ENCODE measurements around the gene OR13J1.

DNA sequence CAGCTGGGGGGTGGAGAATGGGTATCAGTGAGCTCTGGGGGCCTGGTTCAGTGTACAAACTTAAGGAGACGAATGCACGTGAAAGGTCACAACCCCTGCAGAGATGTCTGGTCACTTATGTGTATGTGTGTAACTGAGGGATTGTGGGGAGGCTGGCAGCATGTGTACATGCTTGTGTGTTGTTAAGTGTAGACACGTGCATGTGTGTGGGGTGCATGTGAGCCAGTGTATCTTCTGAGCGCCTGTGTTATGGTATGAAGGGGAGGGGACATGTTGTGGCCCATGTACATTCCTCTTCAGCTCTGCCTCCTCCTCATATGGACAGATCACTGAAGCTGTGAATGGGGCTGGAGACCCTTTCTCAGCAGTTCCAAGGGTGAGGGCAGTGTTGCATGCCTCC lies 39.2 kb downstream of the OR13J1 start:
- TF ChIP-seq, protein P1, sequence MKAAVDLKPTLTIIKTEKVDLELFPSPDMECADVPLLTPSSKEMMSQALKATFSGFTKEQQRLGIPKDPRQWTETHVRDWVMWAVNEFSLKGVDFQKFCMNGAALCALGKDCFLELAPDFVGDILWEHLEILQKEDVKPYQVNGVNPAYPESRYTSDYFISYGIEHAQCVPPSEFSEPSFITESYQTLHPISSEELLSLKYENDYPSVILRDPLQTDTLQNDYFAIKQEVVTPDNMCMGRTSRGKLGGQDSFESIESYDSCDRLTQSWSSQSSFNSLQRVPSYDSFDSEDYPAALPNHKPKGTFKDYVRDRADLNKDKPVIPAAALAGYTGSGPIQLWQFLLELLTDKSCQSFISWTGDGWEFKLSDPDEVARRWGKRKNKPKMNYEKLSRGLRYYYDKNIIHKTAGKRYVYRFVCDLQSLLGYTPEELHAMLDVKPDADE (IDR thresholded peaks at IDR 0.05) = no peak
- no peak for TF ChIP-seq EZH2 (IDR thresholded peaks at IDR 0.05; ENCODE audit: low read depth, unreplicated experiment)

Measured in GM23338 (cell line).